Brain microvascular endothelial cell (primary cell): Measurements from ENCODE around the gene USF3.

Source experiments
- DNase-seq: peaks from one replicate; pipeline ENCODE4 v3.0.0-alpha.2; 2020
- H3K27ac ChIP-seq: fragments of 250-450 bp; sonication (Bioruptor Pico); 2 replicates; pipeline ENCODE4 v1.5.1; 2020; ENCODE audit warnings: mild to moderate bottlenecking, moderate library complexity
- H3K27me3 ChIP-seq: fragments of 250-450 bp; sonication (Bioruptor Pico); replicated peaks from 2 replicates; pipeline ENCODE4 v1.5.1; 2020; ENCODE audit warnings: mild to moderate bottlenecking
- H3K36me3 ChIP-seq: fragments of 250-450 bp; sonication (Bioruptor Pico); replicated peaks from 2 replicates; pipeline ENCODE4 v1.5.1; 2020; ENCODE audit warnings: mild to moderate bottlenecking
- H3K4me3 ChIP-seq: 2 replicates; pipeline ENCODE4 v1.5.1; 2011; ENCODE audit warnings: low read depth, mild to moderate bottlenecking, control low read depth, low read length, moderate library complexity
- CTCF ChIP-seq: IDR thresholded peaks from 2 replicates; pipeline ENCODE4 v1.5.1; 2011; ENCODE audit warnings: low read depth, mild to moderate bottlenecking, moderate library complexity, low read length, control low read depth, inconsistent platforms; ENCODE audit errors: missing control alignments
- in situ Hi-C: cut with HindIII; loops from 2 replicates; pipeline ENCODE4 v1.10.0; 2017; ENCODE audit warnings: low sequenced_read_pairs, low pct_ligation_motif_present

USF3 gene

GRCh38 chr3:113658107-113658506 is 38.3 kb downstream of the USF3 start:
- H3K27ac ChIP-seq: no peak overlapping the region
- in situ Hi-C loops: no loop called here
- peaks cover 13% of the 10 kb centered on the region for H3K36me3 ChIP-seq
- no peak overlapping the region for H3K4me3 ChIP-seq
- DNase-seq: no peak
- H3K27me3 ChIP-seq: no peaks in the 10 kb centered on the region
- no peak for TF ChIP-seq CTCF

- TF ChIP-seq CTCF: no peak
- no peak for DNase-seq
- peaks cover 4% of the 10 kb centered on the region for H3K36me3 ChIP-seq
- in situ Hi-C loops: no loop called here
- H3K27ac ChIP-seq: no peak overlapping the region
- no peaks in the 10 kb centered on the region for H3K27me3 ChIP-seq
- H3K4me3 ChIP-seq: no peak overlapping the region
These were observed 41.6 kb downstream of the USF3 start for GRCh38 chr3:113654851-113655250.

GRCh38 chr3:113654310-113654709 is 42.1 kb downstream of the USF3 start:
- Histone ChIP-seq H3K4me3 (no peak overlapping the region), H3K27me3 (no peaks in the 10 kb centered on the region), H3K36me3 (no peaks in the 10 kb centered on the region), H3K27ac (no peak overlapping the region)
- in situ Hi-C loops: no loop called here
- no peak for TF ChIP-seq CTCF
- DNase-seq: no peak

DNA sequence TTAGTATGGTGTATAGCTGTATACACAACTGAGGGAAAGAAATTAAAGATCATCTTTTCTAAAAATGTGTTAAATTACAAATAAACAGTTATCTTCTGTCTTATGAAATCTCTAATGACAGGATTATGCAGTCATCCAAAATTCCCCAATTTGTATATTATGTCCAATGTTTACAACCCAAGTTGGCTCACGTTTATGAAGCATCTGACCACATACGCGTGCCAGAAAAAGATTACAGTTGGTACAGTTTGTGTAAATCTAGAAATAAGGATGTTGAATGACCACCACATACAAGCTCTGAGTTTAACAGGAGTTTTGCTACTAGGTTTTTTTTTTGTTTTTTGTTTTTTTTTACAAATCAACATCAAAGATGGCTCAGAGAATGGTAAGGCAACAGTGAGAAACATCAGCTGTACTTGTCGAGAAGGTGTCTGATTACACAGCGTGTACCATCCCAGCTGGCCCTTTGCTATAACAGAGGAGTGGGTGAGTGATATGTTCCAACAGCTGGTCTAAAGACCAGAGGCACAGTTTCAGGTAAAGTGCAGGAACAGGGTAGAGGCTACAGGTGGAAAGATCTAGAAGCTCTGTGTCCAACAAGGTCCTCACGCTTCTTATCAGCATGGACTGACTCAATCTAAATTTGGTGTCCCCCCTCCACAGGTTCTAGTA is 47.1 kb downstream of the USF3 start:
- Histone ChIP-seq H3K27me3 (no peaks in the 10 kb centered on the region), H3K4me3 (no peak overlapping the region), H3K36me3 (no peaks in the 10 kb centered on the region), H3K27ac (no peak overlapping the region)
- no peak for DNase-seq
- TF ChIP-seq CTCF: no peak
- in situ Hi-C loops: no loop called here

- no peaks in the 10 kb centered on the region for H3K27me3 ChIP-seq
- H3K4me3 ChIP-seq: no peak overlapping the region
- TF ChIP-seq CTCF: no peak
- H3K27ac ChIP-seq: no peak overlapping the region
- H3K36me3 ChIP-seq: no peaks in the 10 kb centered on the region
- no peak for DNase-seq
- in situ Hi-C loops: no loop called here
These were observed 47.9 kb downstream of the USF3 start for GRCh38 chr3:113648524-113648923.

DNA sequence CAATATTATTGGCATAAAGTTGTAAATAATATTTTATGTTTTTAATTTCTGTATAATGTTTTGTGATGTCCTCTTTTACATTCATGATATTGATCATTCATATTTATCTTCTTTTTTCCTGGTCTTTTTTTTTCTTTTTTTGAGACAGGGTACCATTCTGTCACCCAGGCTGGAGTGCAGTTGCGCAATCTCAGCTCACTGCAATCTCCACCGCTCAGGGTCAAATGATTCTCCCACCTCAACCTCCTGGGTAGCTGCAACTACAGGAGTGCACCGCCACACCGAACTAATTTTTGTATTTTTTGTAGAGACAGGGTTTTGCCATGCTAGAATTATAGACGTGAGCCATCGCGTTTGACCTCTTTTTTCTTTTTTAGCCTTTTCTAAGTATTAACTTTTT is 52.9 kb downstream of the USF3 start:
- DNase-seq: no peak
- Histone ChIP-seq H3K27ac (no peak overlapping the region), H3K36me3 (no peaks in the 10 kb centered on the region), H3K4me3 (no peak overlapping the region), H3K27me3 (no peaks in the 10 kb centered on the region)
- no peak for TF ChIP-seq CTCF
- in situ Hi-C loops: no loop called here
